Caco-2 (cell line): ENCODE measurements around the gene ELOVL1. TPM values are rescaled to one million over a fixed set of nuclear protein-coding genes. Genes with fewer than 3 reads are reported as not detected.

Source experiments
- BruUV-seq: library from RNA; stranded (reverse); fragments of 400-500 nt; replicated peaks from 2 replicates; lab custom pipeline; 2021; lab: Mats Ljungman, UMichigan
- CTCF ChIA-PET: fragments of 300-600 bp; sonication (Branson Sonifier 250); formaldehyde crosslinking; loops from one replicate; lab custom pipeline; 2022; ENCODE audit warnings: antibody characterized with exemption; lab: Charles Lee
- POLR2A ChIA-PET: fragments of 300-600 bp; sonication (Branson Sonifier 250); formaldehyde crosslinking; loops from one replicate; lab custom pipeline; 2022; ENCODE audit warnings: antibody characterized with exemption; lab: Charles Lee
- DNase-seq, 2 experiments: peaks; one replicate each; pipeline versions ENCODE4 v3.0.0 to v3.0.0-alpha.2; 2020 to 2022
- H3K27me3 ChIP-seq: replicated peaks from 2 replicates; pipeline ENCODE4 v1.6.0; 2011; ENCODE audit warnings: low read length; ENCODE audit not compliant: control insufficient read depth, insufficient read depth
- H3K36me3 ChIP-seq: 2 replicates; pipeline ENCODE4 v1.5.1; 2011; ENCODE audit warnings: low read length; ENCODE audit not compliant: control insufficient read depth, insufficient read depth
- H3K4me1 ChIP-seq: fragments of 250-450 bp; sonication (Bioruptor Pico); 2 replicates; pipeline ENCODE4 v1.5.1; 2020; ENCODE audit warnings: mild to moderate bottlenecking
- H3K4me3 ChIP-seq: 2 replicates; pipeline ENCODE4 v1.5.1; 2011; ENCODE audit warnings: low read depth, mild to moderate bottlenecking, control low read depth, low read length
- H3K9me3 ChIP-seq: fragments of 250-450 bp; sonication (Bioruptor Pico); 2 replicates; pipeline ENCODE4 v1.5.1; 2020; ENCODE audit warnings: mild to moderate bottlenecking, moderate library complexity
- H3K27ac Mint-ChIP-seq: one replicate; pipeline ENCODE4 v1.8.0; 2022; ENCODE audit warnings: mixed read lengths; ENCODE audit not compliant: unreplicated experiment
- H3K27me3 Mint-ChIP-seq: one replicate; pipeline ENCODE4 v1.8.0; 2022; ENCODE audit warnings: mixed read lengths; ENCODE audit not compliant: insufficient read depth, unreplicated experiment
- H3K36me3 Mint-ChIP-seq: one replicate; pipeline ENCODE4 v1.8.0; 2022; ENCODE audit warnings: mild to moderate bottlenecking, mixed read lengths; ENCODE audit not compliant: insufficient read depth, unreplicated experiment
- H3K4me1 Mint-ChIP-seq: one replicate; pipeline ENCODE4 v1.8.0; 2022; ENCODE audit warnings: low read depth, mixed read lengths; ENCODE audit not compliant: unreplicated experiment
- H3K4me3 Mint-ChIP-seq: one replicate; pipeline ENCODE4 v1.8.0; 2022; ENCODE audit warnings: mild to moderate bottlenecking, moderate library complexity, mixed read lengths; ENCODE audit not compliant: unreplicated experiment
- H3K9me3 Mint-ChIP-seq: one replicate; pipeline ENCODE4 v1.8.0; 2022; ENCODE audit warnings: mixed read lengths; ENCODE audit not compliant: unreplicated experiment
- intact Hi-C: fragments of 100-400 bp; cut with micrococcal nuclease; formaldehyde crosslinking; loops from one replicate; pipeline ENCODE4 v1.10.0; 2022; ENCODE audit not compliant: unreplicated experiment
- total RNA-seq: library from RNA; stranded (reverse); gene quantifications from 2 replicates; pipeline ENCODE4 v1.2.3, GENCODE V29; 2022
- TF ChIP-seq, protein P1 (sequence below), 2 experiments: fragments of 200-600 bp in 1 of 2; IDR thresholded peaks; 1 replicate in 1 of 2; 2 replicates in 1 of 2; pipeline versions ENCODE4 v1.5.1 to v1.8.0; 2011 to 2022; ENCODE audit warnings: antibody characterized with exemption in 1 of 2, control low read depth in 1 of 2, inconsistent platforms in 1 of 2, low read depth in 1 of 2, low read length in 1 of 2, mild to moderate bottlenecking in 1 of 2, moderate library complexity in 1 of 2; ENCODE audit not compliant: insufficient read depth in 1 of 2, severe bottlenecking in 1 of 2, unreplicated experiment in 1 of 2

The ELOVL1 gene
- total RNA-seq, 1 experiment from 2014 or later: 66.8 TPM

DNA sequence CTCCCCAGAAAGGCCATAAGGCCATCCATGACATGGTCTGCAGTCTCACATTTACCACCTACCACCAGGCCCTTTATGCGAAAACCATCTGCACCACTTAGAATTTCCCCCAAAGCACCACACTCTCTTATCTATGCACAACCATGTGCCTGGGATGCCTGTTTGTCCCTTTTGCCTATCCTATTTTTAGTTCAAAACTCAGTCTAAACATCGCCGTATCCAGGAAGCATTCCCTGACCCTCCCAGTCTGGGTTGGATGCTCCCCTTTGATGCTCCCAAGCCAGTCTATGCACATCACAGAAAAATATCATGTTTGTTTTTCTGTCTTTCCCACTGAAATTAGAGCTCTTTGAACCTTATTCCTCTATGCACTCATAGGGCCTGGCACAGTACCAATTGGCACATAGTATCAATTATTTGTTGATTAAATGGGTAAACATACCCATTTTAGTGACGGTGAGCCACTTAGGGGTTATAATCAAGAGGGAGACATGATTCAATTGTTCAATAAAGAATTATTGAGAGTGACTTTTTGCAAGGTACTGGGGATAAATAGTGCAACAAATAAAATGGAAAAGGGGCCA is 23.5 kb downstream of the ELOVL1 start:
- no peaks in the 10 kb centered on the region for H3K27me3 ChIP-seq
- no peak overlapping the region for H3K4me3 Mint-ChIP-seq
- H3K4me1 Mint-ChIP-seq: peaks cover 23% of the 10 kb centered on the region
- H3K9me3 ChIP-seq: no peaks in the 10 kb centered on the region
- no peak overlapping the region for H3K4me3 ChIP-seq
- H3K36me3 ChIP-seq: no peaks in the 10 kb centered on the region
- DNase-seq: no peak
- TF ChIP-seq, protein P1, sequence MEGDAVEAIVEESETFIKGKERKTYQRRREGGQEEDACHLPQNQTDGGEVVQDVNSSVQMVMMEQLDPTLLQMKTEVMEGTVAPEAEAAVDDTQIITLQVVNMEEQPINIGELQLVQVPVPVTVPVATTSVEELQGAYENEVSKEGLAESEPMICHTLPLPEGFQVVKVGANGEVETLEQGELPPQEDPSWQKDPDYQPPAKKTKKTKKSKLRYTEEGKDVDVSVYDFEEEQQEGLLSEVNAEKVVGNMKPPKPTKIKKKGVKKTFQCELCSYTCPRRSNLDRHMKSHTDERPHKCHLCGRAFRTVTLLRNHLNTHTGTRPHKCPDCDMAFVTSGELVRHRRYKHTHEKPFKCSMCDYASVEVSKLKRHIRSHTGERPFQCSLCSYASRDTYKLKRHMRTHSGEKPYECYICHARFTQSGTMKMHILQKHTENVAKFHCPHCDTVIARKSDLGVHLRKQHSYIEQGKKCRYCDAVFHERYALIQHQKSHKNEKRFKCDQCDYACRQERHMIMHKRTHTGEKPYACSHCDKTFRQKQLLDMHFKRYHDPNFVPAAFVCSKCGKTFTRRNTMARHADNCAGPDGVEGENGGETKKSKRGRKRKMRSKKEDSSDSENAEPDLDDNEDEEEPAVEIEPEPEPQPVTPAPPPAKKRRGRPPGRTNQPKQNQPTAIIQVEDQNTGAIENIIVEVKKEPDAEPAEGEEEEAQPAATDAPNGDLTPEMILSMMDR (IDR thresholded peaks at IDR 0.05; ENCODE audit: insufficient read depth in 1 of 2, low read depth in 1 of 2, low read length in 1 of 2, severe bottlenecking in 1 of 2, unreplicated experiment in 1 of 2): no peak
- H3K36me3 Mint-ChIP-seq: peaks cover 11% of the 10 kb centered on the region
- ChIA-PET CTCF (no interaction called here), POLR2A (no interaction called here)
- no peak overlapping the region for H3K27ac Mint-ChIP-seq
- intact Hi-C loops: no loop called here
- no TSS peak for BruUV-seq
- H3K4me1 ChIP-seq: no peaks in the 10 kb centered on the region; the same call in 1 of the 2 replicates
- H3K27me3 Mint-ChIP-seq: no peaks in the 10 kb centered on the region
- H3K9me3 Mint-ChIP-seq: no peaks in the 10 kb centered on the region

GRCh38 chr1:43340559-43340958 is 27.3 kb downstream of the ELOVL1 start:
- Mint-ChIP-seq H3K4me3 (no peak overlapping the region), H3K27ac (no peak overlapping the region), H3K36me3 (no peaks in the 10 kb centered on the region), H3K27me3 (no peaks in the 10 kb centered on the region), H3K4me1 (peaks cover 9% of the 10 kb centered on the region), H3K9me3 (no peaks in the 10 kb centered on the region)
- TF ChIP-seq, protein P1 (IDR thresholded peaks at IDR 0.05; ENCODE audit: insufficient read depth in 1 of 2, low read depth in 1 of 2, low read length in 1 of 2, severe bottlenecking in 1 of 2, unreplicated experiment in 1 of 2): no peak
- ChIA-PET POLR2A (interaction anchor here (0.5 kb wide), 1 partner anchor 26 kb away, joined by 8 read pairs; no protein-coding TSS in a partner anchor), CTCF (interaction anchor here (1.4 kb wide), 1 partner anchor 55 kb away, joined by 5 read pairs; the partner anchor contains the start of gene C1orf210)
- Histone ChIP-seq H3K27me3 (no peaks in the 10 kb centered on the region), H3K4me3 (no peak overlapping the region), H3K9me3 (no peaks in the 10 kb centered on the region), H3K4me1 (no peaks in the 10 kb centered on the region), H3K36me3 (no peaks in the 10 kb centered on the region)
- no TSS peak for BruUV-seq
- DNase-seq: no peak
- intact Hi-C loops: no loop called here

- H3K9me3 ChIP-seq: no peaks in the 10 kb centered on the region
- no TSS peak for BruUV-seq
- intact Hi-C loops: no loop called here
- no peaks in the 10 kb centered on the region for H3K36me3 Mint-ChIP-seq
- no peak overlapping the region for H3K27ac Mint-ChIP-seq
- no peak overlapping the region for H3K4me3 Mint-ChIP-seq
- CTCF ChIA-PET: interaction anchor here (1.4 kb wide), 1 partner anchor 54 kb away, joined by 5 read pairs; the partner anchor contains the start of gene C1orf210
- H3K4me3 ChIP-seq: no peak overlapping the region
- H3K36me3 ChIP-seq: no peaks in the 10 kb centered on the region
- H3K27me3 ChIP-seq: no peaks in the 10 kb centered on the region
- H3K4me1 Mint-ChIP-seq: peaks cover 9% of the 10 kb centered on the region
- H3K27me3 Mint-ChIP-seq: no peaks in the 10 kb centered on the region
- H3K9me3 Mint-ChIP-seq: no peaks in the 10 kb centered on the region
- H3K4me1 ChIP-seq: no peaks in the 10 kb centered on the region
- TF ChIP-seq, protein P1 (IDR thresholded peaks at IDR 0.05; ENCODE audit: insufficient read depth in 1 of 2, low read depth in 1 of 2, low read length in 1 of 2, severe bottlenecking in 1 of 2, unreplicated experiment in 1 of 2): no peak
- no peak for DNase-seq
- POLR2A ChIA-PET: no interaction called here
Observed at GRCh38 chr1:43339584-43340232, 28.1 kb downstream of the ELOVL1 start.
